BE2C (cell line): ENCODE data around the gene XPNPEP2.

Experiments
- DNase-seq: peaks from one replicate; pipeline ENCODE4 v3.0.0-alpha.2; 2020
- H3K27me3 ChIP-seq: fragments of 250-450 bp; sonication (Bioruptor Pico); 2 replicates; pipeline ENCODE4 v1.5.1; 2020; ENCODE audit warnings: mild to moderate bottlenecking
- H3K36me3 ChIP-seq: fragments of 250-450 bp; sonication (Bioruptor Pico); 2 replicates; pipeline ENCODE4 v1.5.1; 2020; ENCODE audit warnings: mild to moderate bottlenecking
- H3K4me1 ChIP-seq: fragments of 250-450 bp; sonication (Bioruptor Pico); 2 replicates; pipeline ENCODE4 v1.5.1; 2020
- H3K4me3 ChIP-seq: 2 replicates; pipeline ENCODE4 v1.5.1; 2011; ENCODE audit warnings: low read depth, low read length
- H3K9me3 ChIP-seq: fragments of 250-450 bp; sonication (Bioruptor Pico); 2 replicates; pipeline ENCODE4 v1.5.1; 2020
- CTCF ChIP-seq: IDR thresholded peaks from 2 replicates; pipeline ENCODE4 v1.5.1; 2012; ENCODE audit warnings: mild to moderate bottlenecking, low read depth, low read length

Gene XPNPEP2

GRCh38 chrX:129808829-129809796, 70.3 kb downstream of the XPNPEP2 start:
- H3K4me1 ChIP-seq: no peaks in the 10 kb centered on the region
- no peaks in the 10 kb centered on the region for H3K9me3 ChIP-seq
- no peak for DNase-seq
- H3K4me3 ChIP-seq: no peak overlapping the region
- no peak for TF ChIP-seq CTCF
- no peaks in the 10 kb centered on the region for H3K27me3 ChIP-seq
- H3K36me3 ChIP-seq: no peaks in the 10 kb centered on the region; the same call in 1 of the 2 replicates

- H3K27me3 ChIP-seq: no peaks in the 10 kb centered on the region
- H3K36me3 ChIP-seq: no peaks in the 10 kb centered on the region; the same call in 1 of the 2 replicates
- no peaks in the 10 kb centered on the region for H3K9me3 ChIP-seq
- no peak for DNase-seq
- no peaks in the 10 kb centered on the region for H3K4me1 ChIP-seq
- TF ChIP-seq CTCF: no peak
- H3K4me3 ChIP-seq: no peak overlapping the region
Observed at GRCh38 chrX:129813662-129814368, 75.0 kb downstream of the XPNPEP2 start.

GRCh38 chrX:129818123-129818522, 79.3 kb downstream of the XPNPEP2 start:
- no peak overlapping the region for H3K4me3 ChIP-seq
- DNase-seq: no peak
- no peaks in the 10 kb centered on the region for H3K27me3 ChIP-seq
- no peak for TF ChIP-seq CTCF
- H3K9me3 ChIP-seq: no peaks in the 10 kb centered on the region
- H3K4me1 ChIP-seq: no peaks in the 10 kb centered on the region
- H3K36me3 ChIP-seq: peaks cover 6% of the 10 kb centered on the region; the same call in 1 of the 2 replicates
